ENCODE results near the gene GPC6.

- no peak for TF ChIP-seq POLR2AphosphoS5 (IDR thresholded peaks at IDR 0.05)
- no peak for TF ChIP-seq CTCF (IDR thresholded peaks at IDR 0.05 in 8 of 11, conservative IDR thresholded peaks at IDR 0.05 in 3 of 11)
- TF ChIP-seq POLR2A (IDR thresholded peaks at IDR 0.05): no peak
Measured at GRCh38 chr13:94352057-94352456, 1125.5 kb downstream of the GPC6 start.
